Transverse colon (tissue), 4 donors: ENCODE data around the gene RSF1. TPM values are rescaled to one million over a fixed set of nuclear protein-coding genes. Genes with fewer than 3 reads are reported as not detected.

ENCODE experiments used
- DNase-seq: peaks from one replicate; pipeline ENCODE4 v3.0.0-alpha.2; 2019
- H3K27ac ChIP-seq, 4 donors: fragments of 200-600 bp; sonication (generic); 2 replicates each; pipeline ENCODE4 v1.5.1; 2016 to 2018; ENCODE audit warnings: inconsistent platforms in 4 of 4
- H3K27me3 ChIP-seq: fragments of 200-600 bp; sonication (generic); 2 replicates; pipeline ENCODE4 v1.5.1; 2017; ENCODE audit warnings: inconsistent platforms
- H3K36me3 ChIP-seq, 4 donors: fragments of 200-600 bp; sonication (generic); 2 replicates each; pipeline ENCODE4 v1.5.1; 2017 to 2019; ENCODE audit warnings: inconsistent platforms in 4 of 4
- H3K4me1 ChIP-seq, 4 donors: fragments of 200-600 bp; sonication (generic); 2 replicates each; pipeline ENCODE4 v1.5.1; 2017 to 2020; ENCODE audit warnings: inconsistent platforms in 4 of 4
- H3K4me3 ChIP-seq, 4 donors: fragments of 200-600 bp; sonication (generic); 1 replicate in 1 of 4; 2 replicates in 3 of 4; pipeline versions ENCODE4 v1.5.1 to v1.6.1; 2017 to 2019; ENCODE audit warnings: inconsistent platforms in 4 of 4
- H3K9me3 ChIP-seq, 2 donors: fragments of 200-600 bp; sonication (generic); 2 replicates each; pipeline ENCODE4 v1.5.1; 2017 to 2019; ENCODE audit warnings: inconsistent platforms in 2 of 2
- EP300 ChIP-seq: sonication (generic); formaldehyde crosslinking; IDR thresholded peaks from one replicate; pipeline ENCODE4 v1.6.1; 2017; ENCODE audit warnings: antibody characterized with exemption, low read depth
- POLR2A ChIP-seq: fragments of 450-650 bp; IDR thresholded peaks from one replicate; pipeline ENCODE4 v1.6.1; 2016; ENCODE audit warnings: antibody characterized with exemption, mild to moderate bottlenecking, moderate library complexity
- POLR2AphosphoS5 ChIP-seq, 3 donors: sonication (generic); formaldehyde crosslinking; IDR thresholded peaks; one replicate each; pipeline ENCODE4 v1.6.1; 2016; ENCODE audit warnings: antibody characterized with exemption in 3 of 3
- WGBS, 2 donors: methylation state at CpG; one replicate each; pipeline ENCODE4 v1.1.5; 2018; ENCODE audit warnings: low coverage in 1 of 2; 5-methylcytosine and 5-hydroxymethylcytosine counted together
- in situ Hi-C, 4 donors: fragments of 200-750 bp; cut with MboI; loops; one replicate each; pipeline versions ENCODE4 v1.15.0 to v1.15.1; 2017; ENCODE audit warnings: low sequenced_read_pairs in 3 of 4, low pct_ligation_motif_present in 1 of 4, low pct_unique_long_range_greater_than_20kb in 1 of 4
- intact Hi-C: fragments of 100-400 bp; cut with DNase I; formaldehyde crosslinking; loops from one replicate; pipeline ENCODE4 v1.15.1; 2023; ENCODE audit warnings: low total_unique reads
- total RNA-seq, 4 donors: library from RNA; depleted of rRNA; stranded (reverse); fragments of >200 nt; gene quantifications; one replicate each; pipeline ENCODE4 v1.1.0, GENCODE V29; 2016
- TF ChIP-seq, protein P1 (sequence below), 5 experiments: fragments of 200-600 bp in 3 of 5; fragments of 450-650 bp in 2 of 5; sonication (generic) in 3 of 5; IDR thresholded peaks; 1 replicate in 2 of 5; 2 replicates in 3 of 5; pipeline ENCODE4 v1.5.1; 2016 to 2017; ENCODE audit warnings: antibody characterized with exemption in 5 of 5, inconsistent platforms in 3 of 5, mild to moderate bottlenecking in 2 of 5, moderate library complexity in 1 of 5

Gene RSF1
- total RNA-seq, 4 donors from 2014 or later: 45.6 to 72.8 (median 58.1) TPM

- Histone ChIP-seq H3K4me1 (peaks cover 0 to 32% (median 11%) of the 10 kb centered on the region in 4 donors), H3K4me3 (no peak overlapping the region), H3K36me3 (peaks cover 0 to 68% (median 17%) of the 10 kb centered on the region in 4 donors), H3K27ac (peak overlapping the region; percentile 63 to 67 (median 66)), H3K27me3 (no peaks in the 10 kb centered on the region), H3K9me3 (no peaks in the 10 kb centered on the region)
- intact Hi-C loops: no loop called here
- WGBS, 2 donors: 40 to 67% methylated on average over 1 of the region's 1 CpG
- in situ Hi-C loops: no loop called here
- peak; percentile 61 for DNase-seq
- no peak for TF ChIP-seq EP300
- TF ChIP-seq POLR2AphosphoS5 (IDR thresholded peaks at IDR 0.05): peak in 1 of 3 donors; percentile 12
These were observed 148.3 kb downstream of the RSF1 start for GRCh38 chr11:77672264-77672663.

DNA sequence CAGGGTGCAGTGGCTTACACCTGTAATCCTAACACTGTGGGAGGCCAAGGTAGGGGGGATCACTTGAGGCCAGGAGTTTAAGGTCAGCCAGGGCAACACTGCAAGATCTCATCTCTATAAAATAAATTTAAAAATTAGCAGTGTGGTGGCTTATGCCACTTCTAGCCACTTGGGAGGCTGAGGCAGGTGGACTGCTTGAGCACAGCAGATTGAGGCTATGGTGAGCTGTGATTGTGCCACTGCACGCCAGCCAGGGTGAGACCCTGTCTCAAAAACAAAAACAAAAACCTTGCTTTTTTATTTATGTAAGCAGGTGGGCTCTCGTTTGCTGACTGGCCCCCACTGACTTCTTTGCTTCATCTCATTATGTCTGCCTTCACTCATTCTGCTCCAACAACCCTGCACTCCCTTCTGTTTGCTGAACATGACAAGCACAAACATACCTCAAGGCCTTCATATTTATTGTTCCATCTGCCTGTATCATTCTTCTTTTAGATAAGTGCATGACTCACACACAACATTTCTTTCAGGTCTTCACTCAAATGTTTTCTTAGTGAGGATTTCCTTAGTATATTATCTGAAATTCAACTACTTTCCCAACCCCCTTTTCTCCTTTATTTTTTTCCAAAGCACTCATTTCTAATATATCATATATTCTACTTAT is 150.5 kb downstream of the RSF1 start:
- whole genome bisulfite sequencing, 2 donors: 77 to 83% methylated on average over 2 of the region's 2 CpGs

DNA sequence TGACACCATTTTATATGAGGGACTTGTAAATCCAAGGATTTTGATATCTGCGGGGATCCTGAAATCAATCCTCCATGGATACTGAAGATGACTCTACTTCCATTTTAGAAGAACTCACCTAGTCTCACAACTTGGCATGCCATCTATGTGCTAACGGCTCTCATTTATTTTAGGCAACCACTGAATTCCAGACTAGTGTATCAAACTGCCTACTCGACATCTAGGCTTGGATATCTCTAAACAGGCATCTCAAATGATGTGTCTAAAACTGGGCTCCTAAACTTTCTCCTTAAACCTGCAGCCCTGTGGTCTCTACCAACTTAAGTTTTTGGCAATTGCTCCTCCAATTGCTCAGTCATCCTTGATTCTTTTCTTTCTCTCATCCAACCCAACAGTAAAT is 151.8 kb downstream of the RSF1 start:
- 92 to 100% methylated on average over 2 to 3 of the region's 3 CpGs for WGBS, 2 donors
- intact Hi-C loops (no loop called here), in situ Hi-C loops (no loop called here)
- Histone ChIP-seq H3K36me3 (peaks cover 0 to 47% (median 7%) of the 10 kb centered on the region in 4 donors), H3K4me1 (peaks cover 0 to 41% (median 17%) of the 10 kb centered on the region in 4 donors), H3K9me3 (no peaks in the 10 kb centered on the region), H3K4me3 (no peak overlapping the region), H3K27me3 (no peaks in the 10 kb centered on the region), H3K27ac (no peak overlapping the region)
- no peak for TF ChIP-seq POLR2AphosphoS5 (IDR thresholded peaks at IDR 0.05)
- TF ChIP-seq POLR2A: no peak
- TF ChIP-seq, protein P1, sequence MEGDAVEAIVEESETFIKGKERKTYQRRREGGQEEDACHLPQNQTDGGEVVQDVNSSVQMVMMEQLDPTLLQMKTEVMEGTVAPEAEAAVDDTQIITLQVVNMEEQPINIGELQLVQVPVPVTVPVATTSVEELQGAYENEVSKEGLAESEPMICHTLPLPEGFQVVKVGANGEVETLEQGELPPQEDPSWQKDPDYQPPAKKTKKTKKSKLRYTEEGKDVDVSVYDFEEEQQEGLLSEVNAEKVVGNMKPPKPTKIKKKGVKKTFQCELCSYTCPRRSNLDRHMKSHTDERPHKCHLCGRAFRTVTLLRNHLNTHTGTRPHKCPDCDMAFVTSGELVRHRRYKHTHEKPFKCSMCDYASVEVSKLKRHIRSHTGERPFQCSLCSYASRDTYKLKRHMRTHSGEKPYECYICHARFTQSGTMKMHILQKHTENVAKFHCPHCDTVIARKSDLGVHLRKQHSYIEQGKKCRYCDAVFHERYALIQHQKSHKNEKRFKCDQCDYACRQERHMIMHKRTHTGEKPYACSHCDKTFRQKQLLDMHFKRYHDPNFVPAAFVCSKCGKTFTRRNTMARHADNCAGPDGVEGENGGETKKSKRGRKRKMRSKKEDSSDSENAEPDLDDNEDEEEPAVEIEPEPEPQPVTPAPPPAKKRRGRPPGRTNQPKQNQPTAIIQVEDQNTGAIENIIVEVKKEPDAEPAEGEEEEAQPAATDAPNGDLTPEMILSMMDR (IDR thresholded peaks at IDR 0.05): no peak
- no peak for TF ChIP-seq EP300
- no peak for DNase-seq

More for the DNA sequence above, 150.5 kb downstream of the RSF1 start:
- Histone ChIP-seq H3K4me3 (no peak overlapping the region), H3K36me3 (peaks cover 0 to 59% (median 12%) of the 10 kb centered on the region in 4 donors), H3K9me3 (no peaks in the 10 kb centered on the region), H3K27me3 (no peaks in the 10 kb centered on the region), H3K27ac (peak overlapping the region; percentile 23 to 34 (median 32)), H3K4me1 (peaks cover 0 to 41% (median 17%) of the 10 kb centered on the region in 4 donors)
- in situ Hi-C loops (no loop called here), intact Hi-C loops (no loop called here)
- no peak for TF ChIP-seq EP300
- TF ChIP-seq POLR2A: no peak
- no peak for TF ChIP-seq POLR2AphosphoS5 (IDR thresholded peaks at IDR 0.05)
- TF ChIP-seq, protein P1 (IDR thresholded peaks at IDR 0.05): no peak
- DNase-seq: no peak

- no peak for TF ChIP-seq EP300
- TF ChIP-seq POLR2A: no peak
- no peak for TF ChIP-seq POLR2AphosphoS5 (IDR thresholded peaks at IDR 0.05)
- TF ChIP-seq, protein P1 (IDR thresholded peaks at IDR 0.05): no peak
- Histone ChIP-seq H3K27me3 (no peaks in the 10 kb centered on the region), H3K4me1 (peaks cover 0 to 22% (median 10%) of the 10 kb centered on the region in 4 donors), H3K9me3 (no peaks in the 10 kb centered on the region), H3K36me3 (peaks cover 0 to 35% (median 7%) of the 10 kb centered on the region in 4 donors), H3K4me3 (no peak overlapping the region), H3K27ac (peak overlapping the region; percentile 17 to 61 (median 48))
- intact Hi-C loops: no loop called here
- 58 to 59% methylated on average over 5 to 7 of the region's 7 CpGs for WGBS, 2 donors
- DNase-seq: no peak
- in situ Hi-C loops: no loop called here
These were observed 155.1 kb downstream of the RSF1 start for GRCh38 chr11:77665240-77665965.
